Fibroblast of lung (primary cell): ENCODE data around the gene ALKBH6.

Source experiments
- CTCF ChIP-seq, 2 donors: IDR thresholded peaks in 1 of 2; conservative IDR thresholded peaks in 1 of 2; 1 replicate in 1 of 2; 2 replicates in 1 of 2; pipeline ENCODE4 v1.5.1; 2011 to 2012; ENCODE audit warnings: low read length in 2 of 2, control low read depth in 1 of 2, inconsistent platforms in 1 of 2, low read depth in 1 of 2, mild to moderate bottlenecking in 1 of 2
- EZH2 ChIP-seq: IDR thresholded peaks from 2 replicates; pipeline ENCODE4 v1.5.1; 2012; ENCODE audit warnings: low read length, control low read depth, mild to moderate bottlenecking; ENCODE audit errors: missing control alignments

- TF ChIP-seq CTCF (conservative IDR thresholded peaks at IDR 0.05 in 1 of 2, IDR thresholded peaks at IDR 0.05 in 1 of 2; ENCODE audit: low read depth in 1 of 2, low read length in 2 of 2): no peak
- TF ChIP-seq EZH2: no peak
Measured at GRCh38 chr19:36059180-36059910, 45.3 kb upstream of the ALKBH6 start.
